Measurements from ENCODE around the gene EFHC2. TPM values are rescaled to one million over a fixed set of nuclear protein-coding genes. Genes with fewer than 3 reads are reported as not detected.

Gene EFHC2
- total and polyA plus RNA-seq, 2 of the 8 experiments (the other 6 are each of a cell fraction or from before 2014, with no cell fraction given), result 1.8 to 3.4 TPM

DNA sequence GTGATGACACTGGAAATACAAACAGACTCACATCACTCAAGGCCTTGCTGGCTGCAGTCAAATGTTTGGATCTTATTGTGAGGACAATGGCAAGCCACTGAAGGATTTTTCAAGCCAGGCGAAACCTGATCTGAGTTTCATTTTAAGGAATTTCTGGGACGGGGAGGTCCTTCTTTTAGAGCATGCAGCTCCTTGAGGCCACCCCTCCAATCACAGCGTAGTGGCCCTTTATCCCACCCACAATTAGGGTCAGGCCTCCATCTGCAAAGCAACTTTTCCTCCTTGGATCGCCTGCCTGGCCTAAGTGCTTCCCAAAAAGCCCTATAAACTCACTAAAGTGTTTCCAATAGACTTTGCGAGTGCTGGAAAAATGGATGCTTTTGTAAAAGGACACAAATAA, 115.5 kb downstream of the EFHC2 start:
- Histone ChIP-seq H2BK120ac (replicated peaks; ENCODE audit: low read depth, low read length) (no peak overlapping the region), H3K14ac (ENCODE audit: insufficient read length) (no peak overlapping the region), H2BK20ac (ENCODE audit: low read length) (no peak overlapping the region), H3K4me2 (ENCODE audit: insufficient read depth in 1 of 2, low read depth in 2 of 2, low read length in 2 of 2) (no peak overlapping the region), H3K79me1 (ENCODE audit: low read depth, low read length) (no peaks in the 10 kb centered on the region), H3K56ac (replicated peaks; ENCODE audit: insufficient read length, low read depth, low read length) (no peak overlapping the region), H2AK5ac (ENCODE audit: low read depth, low read length) (no peak overlapping the region), H3K23me2 (ENCODE audit: low read depth, low read length) (no peaks in the 10 kb centered on the region), H4K8ac (ENCODE audit: extremely low read depth, insufficient read depth, low read length) (no peak overlapping the region), H3K79me2 (ENCODE audit: control insufficient read depth in 1 of 2, insufficient read depth in 2 of 2, low read length in 2 of 2) (no peaks in the 10 kb centered on the region), H3K9me3 (ENCODE audit: insufficient read depth in 2 of 2, low read depth in 1 of 2, low read length in 1 of 2) (no peaks in the 10 kb centered on the region), H3K27me3 (replicated peaks in 1 of 4; ENCODE audit: control insufficient read depth in 3 of 4, extremely low read depth in 1 of 4, insufficient read depth in 3 of 4, low read length in 3 of 4) (no peaks in the 10 kb centered on the region), H4K5ac (ENCODE audit: insufficient read length, low read depth, low read length) (no peak overlapping the region), H4K20me1 (replicated peaks in 1 of 2; ENCODE audit: control insufficient read depth in 1 of 2, insufficient read depth in 2 of 2, low read length in 2 of 2) (no peaks in the 10 kb centered on the region), H3K9ac (replicated peaks in 1 of 4; ENCODE audit: extremely low read depth in 1 of 4, low read depth in 3 of 4, low read length in 3 of 4) (no peak overlapping the region), H3K4ac (replicated peaks; ENCODE audit: insufficient read length, low read depth, low read length) (no peak overlapping the region), H3K4me1 (replicated peaks in 1 of 4; ENCODE audit: control insufficient read depth in 3 of 4, insufficient read depth in 4 of 4, low read length in 3 of 4) (peaks cover 0 to 2% (median 0%) of the 10 kb centered on the region in 4 experiments; a peak in 1 of 7 replicates), H3K18ac (ENCODE audit: extremely low read depth, low read length) (no peak overlapping the region), H4K91ac (replicated peaks; ENCODE audit: insufficient read length, low read length) (no peak overlapping the region), H2BK15ac (ENCODE audit: low read length) (no peak overlapping the region), H2BK12ac (ENCODE audit: low read depth, low read length) (no peak overlapping the region), H3K23ac (ENCODE audit: insufficient read length) (no peak overlapping the region), H3K27ac (ENCODE audit: low read depth, low read length) (no peak overlapping the region), H3K4me3 (ENCODE audit: extremely low read depth in 1 of 4, insufficient read depth in 2 of 4, low read depth in 3 of 4, low read length in 4 of 4) (no peak overlapping the region), H2BK5ac (ENCODE audit: low read depth, low read length) (no peak overlapping the region), H3K36me3 (ENCODE audit: control insufficient read depth in 2 of 4, insufficient read depth in 4 of 4, low read length in 3 of 4) (no peaks in the 10 kb centered on the region), H2AFZ (ENCODE audit: low read length) (peak overlapping the region; percentile 85; the same call in 1 of the 2 replicates)
- ChIA-PET CTCF (ENCODE audit: partially characterized antibody) (interaction anchor here (0.7 to 1.4 kb wide), 3 partner anchors 9 to 459 kb away, joined by 3 read pairs; no protein-coding TSS in a partner anchor), POLR2A (ENCODE audit: partially characterized antibody) (no interaction called here)
- DNase-seq (ENCODE audit: low read depth in 1 of 2, low spot score in 2 of 2) (no peak), FAIRE-seq (no peak)
- WGBS, 2 experiments (ENCODE audit: extremely low coverage in 1 of 2, insufficient coverage in 1 of 2, insufficient read length in 1 of 2, insufficient replicate concordance in 2 of 2, low coverage in 1 of 2, low lambda C conversion rate in 2 of 2, missing lambda C conversion rate in 1 of 2), result 69% methylated on average over 4 of the region's 5 CpGs; no CpG with 5 or more reads in 1 of the 2 experiments
- TF ChIP-seq BCL11A (IDR thresholded peaks at IDR 0.05; ENCODE audit: low read depth in 2 of 2, low read length in 2 of 2) (no peak), KDM5A (IDR thresholded peaks at IDR 0.05; ENCODE audit: low read length) (no peak), ZNF274 (IDR thresholded peaks at IDR 0.05; ENCODE audit: borderline replicate concordance, extremely low read depth, low read length) (no peak), KDM4A (IDR thresholded peaks at IDR 0.05; ENCODE audit: low read depth, low read length, severe bottlenecking) (no peak), NRF1 (IDR thresholded peaks at IDR 0.05; ENCODE audit: low read depth, low read length) (no peak), NANOG (IDR thresholded peaks at IDR 0.05; ENCODE audit: insufficient read depth, low read depth, low read length, poor library complexity, severe bottlenecking) (no peak), RBBP5 (IDR thresholded peaks at IDR 0.05; ENCODE audit: borderline replicate concordance, low read depth, low read length) (no peak), RAD21 (IDR thresholded peaks at IDR 0.05 in 1 of 2, conservative IDR thresholded peaks at IDR 0.05 in 1 of 2; ENCODE audit: low read depth in 2 of 2, low read length in 2 of 2) (no peak), SUZ12 (IDR thresholded peaks at IDR 0.05; ENCODE audit: low read length) (no peak), GABPA (IDR thresholded peaks at IDR 0.05; ENCODE audit: borderline replicate concordance, insufficient read depth, low read length) (no peak), EZH2 (IDR thresholded peaks at IDR 0.05; ENCODE audit: low read depth, low read length, severe bottlenecking) (no peak)
- TF ChIP-seq, protein P1, sequence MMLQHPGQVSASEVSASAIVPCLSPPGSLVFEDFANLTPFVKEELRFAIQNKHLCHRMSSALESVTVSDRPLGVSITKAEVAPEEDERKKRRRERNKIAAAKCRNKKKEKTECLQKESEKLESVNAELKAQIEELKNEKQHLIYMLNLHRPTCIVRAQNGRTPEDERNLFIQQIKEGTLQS (IDR thresholded peaks at IDR 0.05; ENCODE audit: insufficient read depth, low read depth, low read length), result no peak
